Prostate gland (tissue), 2 donors: ENCODE results near the gene RTN4R.
"Not testable (repeated sequence)": the region's sequence is repeated elsewhere in the genome, so short reads cannot be mapped to it uniquely, and the experiment has no call there.

ENCODE experiments used
- CTCF ChIP-seq, 4 experiments: fragments of 200-600 bp in 2 of 4; fragments of 450-650 bp in 2 of 4; sonication (generic) in 2 of 4; IDR thresholded peaks; 1 replicate in 3 of 4; 2 replicates in 1 of 4; pipeline ENCODE4 v1.5.1; 2016 to 2019; ENCODE audit warnings: antibody characterized with exemption in 4 of 4, mild to moderate bottlenecking in 2 of 4, moderate library complexity in 2 of 4
- POLR2A ChIP-seq: fragments of 450-650 bp; IDR thresholded peaks from one replicate; pipeline ENCODE4 v1.6.1; 2016; ENCODE audit warnings: antibody characterized with exemption, mild to moderate bottlenecking

GRCh38 chr22:20265772-20266666 is 2.1 kb downstream of the RTN4R start:
- not testable (repeated sequence) for TF ChIP-seq CTCF (IDR thresholded peaks at IDR 0.05); POLR2A
